8988T (cell line): Measurements from ENCODE around the gene ABCA9.
"Not testable (repeated sequence)": the region's sequence is repeated elsewhere in the genome, so short reads cannot be mapped to it uniquely, and the experiment has no call there.

Experiments
- DNase-seq: peaks from one replicate; pipeline ENCODE4 v3.0.0; 2011

Gene ABCA9

GRCh38 chr17:69060822-69061221, at the start of gene ABCA9:
Gene ABCA9, minus strand, starts transcription at chr17:69060927. Its CDS starts 9,801 bp downstream, at chr17:69051126.
- no peak for DNase-seq

- no peak for DNase-seq
Observed at GRCh38 chr17:69105907-69106730, 45.4 kb upstream of the ABCA9 start.

GRCh38 chr17:69103557-69104233, 43.0 kb upstream of the ABCA9 start:
- DNase-seq = no peak

GRCh38 chr17:69098625-69099024, 37.9 kb upstream of the ABCA9 start:
- no peak for DNase-seq

GRCh38 chr17:69096541-69096940, 35.8 kb upstream of the ABCA9 start:
- DNase-seq = no peak

- no peak for DNase-seq
Observed at GRCh38 chr17:69093995-69094394, 33.3 kb upstream of the ABCA9 start.

- no peak for DNase-seq
Observed at GRCh38 chr17:69093279-69093789, 32.6 kb upstream of the ABCA9 start.

GRCh38 chr17:69090365-69090764, 29.6 kb upstream of the ABCA9 start:
- DNase-seq = no peak

GRCh38 chr17:69088643-69089200, 28.0 kb upstream of the ABCA9 start:
- no peak for DNase-seq

GRCh38 chr17:69086641-69087040, 25.9 kb upstream of the ABCA9 start:
- no peak for DNase-seq

GRCh38 chr17:69084911-69085310, 24.2 kb upstream of the ABCA9 start:
- DNase-seq = no peak

GRCh38 chr17:69082696-69083095, 22.0 kb upstream of the ABCA9 start:
- DNase-seq = no peak

- DNase-seq = no peak
Observed at GRCh38 chr17:69078864-69079263, 18.1 kb upstream of the ABCA9 start.

GRCh38 chr17:69075823-69076222, 15.1 kb upstream of the ABCA9 start:
- no peak for DNase-seq

GRCh38 chr17:69073392-69073791, 12.7 kb upstream of the ABCA9 start:
- not testable (repeated sequence) for DNase-seq

GRCh38 chr17:69072803-69073256, 12.1 kb upstream of the ABCA9 start:
- DNase-seq = not testable (repeated sequence)

GRCh38 chr17:69071233-69071586, 10.5 kb upstream of the ABCA9 start:
- not testable (repeated sequence) for DNase-seq

- not testable (repeated sequence) for DNase-seq
Observed at GRCh38 chr17:69070378-69071232, 9.9 kb upstream of the ABCA9 start.

GRCh38 chr17:69069226-69069750, 8.6 kb upstream of the ABCA9 start:
- DNase-seq = no peak

- no peak for DNase-seq
Observed at GRCh38 chr17:69067274-69068047, 6.7 kb upstream of the ABCA9 start.

GRCh38 chr17:69066482-69066881, 5.8 kb upstream of the ABCA9 start:
- DNase-seq = no peak

- no peak for DNase-seq
Observed at GRCh38 chr17:69065113-69065512, 4.4 kb upstream of the ABCA9 start.
